Ishikawa (cell line): ENCODE results near the gene ERBIN.

ENCODE experiments used
- CEBPB ChIP-seq: IDR thresholded peaks from 2 replicates; pipeline ENCODE4 v1.6.1; 2012
- CREB1 ChIP-seq: IDR thresholded peaks from 2 replicates; pipeline ENCODE4 v1.6.1; 2012; ENCODE audit warnings: low read depth
- EGR1 ChIP-seq: IDR thresholded peaks from 2 replicates; pipeline ENCODE4 v1.6.1; 2012
- EP300 ChIP-seq: IDR thresholded peaks from 2 replicates; pipeline ENCODE4 v1.6.1; 2012; ENCODE audit warnings: borderline replicate concordance
- FOXM1 ChIP-seq: IDR thresholded peaks from 2 replicates; pipeline ENCODE4 v1.6.1; 2012; ENCODE audit warnings: low read depth, borderline replicate concordance
- MAX ChIP-seq: IDR thresholded peaks from 2 replicates; pipeline ENCODE4 v1.6.1; 2012
- NFIC ChIP-seq: IDR thresholded peaks from 2 replicates; pipeline ENCODE4 v1.6.1; 2012
- RAD21 ChIP-seq: IDR thresholded peaks from 2 replicates; pipeline ENCODE4 v1.6.1; 2012; ENCODE audit warnings: low read depth
- REST ChIP-seq: IDR thresholded peaks from 2 replicates; pipeline ENCODE4 v1.6.1; 2012; ENCODE audit warnings: low read depth, mild to moderate bottlenecking
- TAF1 ChIP-seq: IDR thresholded peaks from 2 replicates; pipeline ENCODE4 v1.6.1; 2012; ENCODE audit warnings: low read depth, mild to moderate bottlenecking
- TCF12 ChIP-seq: IDR thresholded peaks from 2 replicates; pipeline ENCODE4 v1.6.1; 2012; ENCODE audit warnings: low read depth
- TEAD4 ChIP-seq: IDR thresholded peaks from 2 replicates; pipeline ENCODE4 v1.6.1; 2012
- USF1 ChIP-seq: IDR thresholded peaks from 2 replicates; pipeline ENCODE4 v1.6.1; 2012
- YY1 ChIP-seq: IDR thresholded peaks from 2 replicates; pipeline ENCODE4 v1.6.1; 2012; ENCODE audit warnings: low read depth
- ZBTB7A ChIP-seq: IDR thresholded peaks from 2 replicates; pipeline ENCODE4 v1.6.1; 2012; ENCODE audit warnings: low read depth

Gene ERBIN

GRCh38 chr5:65916636-65917035 lies 9.7 kb upstream of the ERBIN start:
- no peak for TF ChIP-seq TEAD4
- no peak for TF ChIP-seq CREB1
- TF ChIP-seq EGR1: no peak
- TF ChIP-seq TCF12: no peak
- no peak for TF ChIP-seq FOXM1
- no peak for TF ChIP-seq TAF1
- no peak for TF ChIP-seq MAX
- TF ChIP-seq USF1: no peak
- TF ChIP-seq REST: no peak
- no peak for TF ChIP-seq YY1
- TF ChIP-seq CEBPB: no peak
- no peak for TF ChIP-seq NFIC
- no peak for TF ChIP-seq ZBTB7A
- TF ChIP-seq RAD21: no peak
- no peak for TF ChIP-seq EP300

- TF ChIP-seq USF1: no peak
- no peak for TF ChIP-seq EP300
- no peak for TF ChIP-seq ZBTB7A
- no peak for TF ChIP-seq FOXM1
- no peak for TF ChIP-seq TAF1
- no peak for TF ChIP-seq EGR1
- TF ChIP-seq YY1: no peak
- no peak for TF ChIP-seq RAD21
- no peak for TF ChIP-seq NFIC
- TF ChIP-seq MAX: no peak
- TF ChIP-seq REST: no peak
- TF ChIP-seq TCF12: no peak
- no peak for TF ChIP-seq CREB1
- no peak for TF ChIP-seq CEBPB
- no peak for TF ChIP-seq TEAD4
Measured at GRCh38 chr5:65919773-65920172, 6.6 kb upstream of the ERBIN start.

- no peak for TF ChIP-seq ZBTB7A
- TF ChIP-seq CREB1: no peak
- TF ChIP-seq TAF1: no peak
- TF ChIP-seq TEAD4: no peak
- TF ChIP-seq EGR1: no peak
- no peak for TF ChIP-seq RAD21
- TF ChIP-seq MAX: no peak
- TF ChIP-seq YY1: no peak
- no peak for TF ChIP-seq REST
- TF ChIP-seq EP300: no peak
- no peak for TF ChIP-seq NFIC
- TF ChIP-seq TCF12: no peak
- no peak for TF ChIP-seq CEBPB
- TF ChIP-seq USF1: no peak
- no peak for TF ChIP-seq FOXM1
Measured at GRCh38 chr5:65923339-65923738, 3.0 kb upstream of the ERBIN start.
